ENCODE results near the gene HIVEP3.
A peak's percentile ranks its signal among the peaks of the same experiment; 100 is the strongest.

Gene HIVEP3

DNA sequence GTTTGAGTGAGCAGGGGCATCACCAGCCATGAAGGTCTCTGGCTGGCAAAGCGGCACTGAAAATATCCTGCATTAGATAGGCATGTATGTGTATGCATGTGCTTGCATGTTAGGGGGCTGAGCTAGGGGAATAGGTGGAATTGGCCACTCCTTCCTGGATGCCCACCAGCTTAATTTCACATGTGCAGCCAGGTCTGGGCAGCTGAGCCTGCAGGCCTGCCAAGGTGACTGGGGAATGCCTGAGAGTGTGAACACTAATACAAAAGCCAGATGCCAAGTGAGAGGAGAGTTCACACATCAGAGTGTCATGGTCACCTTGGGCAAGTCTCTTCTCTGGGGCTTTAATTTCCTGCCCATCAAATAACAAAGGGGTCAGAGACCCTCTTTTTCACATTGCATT lies 155.9 kb downstream of the HIVEP3 start:
- TF ChIP-seq CTCF (conservative IDR thresholded peaks at IDR 0.05; ENCODE audit: low read depth, low read length) = no peak
- DNase-seq (ENCODE audit: low read depth) = no peak
- no peak overlapping the region for H3K4me3 ChIP-seq (ENCODE audit: low read length)

DNA sequence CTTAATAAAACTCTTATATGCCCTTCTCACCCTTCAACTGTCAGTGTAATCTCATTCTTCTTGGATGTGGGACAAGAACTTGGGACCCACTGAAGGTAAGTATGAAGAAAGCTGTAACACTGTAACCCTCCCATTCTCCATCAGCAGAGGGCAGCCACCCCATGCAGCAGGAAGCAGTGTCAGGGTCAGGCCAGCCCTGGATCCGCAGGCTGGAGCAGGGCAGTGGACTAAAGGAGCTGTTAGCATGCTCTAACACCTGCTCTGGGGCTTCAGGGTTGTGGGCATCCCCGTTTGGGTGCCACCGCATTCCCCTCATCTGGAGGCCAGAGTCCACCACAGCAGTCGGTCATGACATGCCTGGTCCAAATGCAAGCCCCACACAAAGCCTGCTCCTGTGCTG lies 156.5 kb downstream of the HIVEP3 start:
- H3K4me3 ChIP-seq (ENCODE audit: low read length) = no peak overlapping the region
- DNase-seq (ENCODE audit: low read depth) = no peak
- no peak for TF ChIP-seq CTCF (conservative IDR thresholded peaks at IDR 0.05; ENCODE audit: low read depth, low read length)

DNA sequence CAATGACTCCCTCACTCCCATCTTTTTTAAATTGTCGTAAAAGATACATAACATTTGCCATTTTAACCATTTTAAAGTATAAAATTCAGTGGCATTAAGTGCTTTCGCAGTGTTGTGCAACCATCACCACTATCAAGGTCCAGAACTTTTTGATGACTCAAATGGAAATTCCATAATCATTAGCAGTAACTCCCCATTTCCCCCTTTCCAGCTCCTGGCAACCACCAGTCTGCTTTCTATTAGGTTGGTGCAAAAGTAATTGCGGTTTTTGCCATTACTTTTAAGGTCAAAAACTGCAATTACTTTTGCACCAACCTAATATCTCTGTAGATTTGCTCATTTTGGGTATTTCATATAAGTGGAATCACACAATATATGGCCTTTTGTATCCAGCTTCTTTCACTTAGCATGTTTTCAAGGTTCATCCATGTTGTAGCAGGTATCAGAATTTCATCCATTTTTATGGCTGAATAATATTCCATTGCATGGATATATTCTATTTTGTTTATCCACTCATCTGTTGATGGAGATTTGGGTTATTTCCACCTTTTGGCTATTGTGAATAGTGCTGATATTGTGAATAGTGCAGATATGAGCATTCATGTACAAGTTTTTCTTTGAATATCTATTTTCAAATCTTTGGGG lies 159.7 kb downstream of the HIVEP3 start:
- TF ChIP-seq CTCF (conservative IDR thresholded peaks at IDR 0.05; ENCODE audit: low read depth, low read length) = no peak
- DNase-seq (ENCODE audit: low read depth) = no peak
- H3K4me3 ChIP-seq (ENCODE audit: low read length) = no peak overlapping the region

DNA sequence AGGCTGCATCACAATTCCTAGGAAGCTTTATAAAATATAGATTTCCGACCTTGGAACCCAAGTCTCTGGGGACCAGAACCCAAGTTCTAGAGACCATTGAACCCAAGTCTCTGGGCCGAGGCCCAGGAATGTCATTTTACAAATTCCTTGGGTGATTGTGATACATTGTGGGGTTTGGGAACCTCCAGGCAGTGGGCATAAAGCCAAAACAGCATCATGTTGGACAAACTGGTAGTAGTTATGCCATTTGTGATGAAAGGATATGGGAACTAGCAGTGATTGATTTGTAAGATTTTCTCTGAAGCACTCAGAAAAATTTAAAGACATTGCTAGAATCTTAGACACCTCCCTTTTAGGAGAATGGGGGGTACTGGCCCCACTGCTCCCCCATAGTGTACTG lies 160.2 kb downstream of the HIVEP3 start:
- no peak for TF ChIP-seq CTCF (conservative IDR thresholded peaks at IDR 0.05; ENCODE audit: low read depth, low read length)
- H3K4me3 ChIP-seq (ENCODE audit: low read length) = no peak overlapping the region
- DNase-seq (ENCODE audit: low read depth) = no peak

DNA sequence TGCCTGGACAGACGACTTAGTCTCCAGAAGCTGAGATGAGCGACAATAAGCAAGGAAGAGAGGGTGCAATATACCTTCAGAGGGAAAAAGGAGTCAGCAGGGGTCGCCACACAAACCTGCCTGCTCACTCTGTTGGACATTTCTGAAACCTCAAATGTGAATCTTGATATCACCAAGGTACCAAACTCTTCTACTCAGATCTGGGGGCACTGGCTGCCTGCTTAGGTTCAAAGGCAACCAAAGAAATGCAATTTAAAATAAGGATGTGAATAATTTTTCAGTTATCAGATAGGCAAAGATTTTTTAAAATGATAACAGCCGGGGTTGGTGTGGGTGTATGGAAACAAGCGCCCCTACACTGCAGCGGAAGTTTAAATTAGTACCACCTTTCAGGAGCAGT lies 164.2 kb downstream of the HIVEP3 start:
- DNase-seq (ENCODE audit: low read depth) = no peak
- TF ChIP-seq CTCF (conservative IDR thresholded peaks at IDR 0.05; ENCODE audit: low read depth, low read length) = peak; percentile 30
- no peak overlapping the region for H3K4me3 ChIP-seq (ENCODE audit: low read length)

DNA sequence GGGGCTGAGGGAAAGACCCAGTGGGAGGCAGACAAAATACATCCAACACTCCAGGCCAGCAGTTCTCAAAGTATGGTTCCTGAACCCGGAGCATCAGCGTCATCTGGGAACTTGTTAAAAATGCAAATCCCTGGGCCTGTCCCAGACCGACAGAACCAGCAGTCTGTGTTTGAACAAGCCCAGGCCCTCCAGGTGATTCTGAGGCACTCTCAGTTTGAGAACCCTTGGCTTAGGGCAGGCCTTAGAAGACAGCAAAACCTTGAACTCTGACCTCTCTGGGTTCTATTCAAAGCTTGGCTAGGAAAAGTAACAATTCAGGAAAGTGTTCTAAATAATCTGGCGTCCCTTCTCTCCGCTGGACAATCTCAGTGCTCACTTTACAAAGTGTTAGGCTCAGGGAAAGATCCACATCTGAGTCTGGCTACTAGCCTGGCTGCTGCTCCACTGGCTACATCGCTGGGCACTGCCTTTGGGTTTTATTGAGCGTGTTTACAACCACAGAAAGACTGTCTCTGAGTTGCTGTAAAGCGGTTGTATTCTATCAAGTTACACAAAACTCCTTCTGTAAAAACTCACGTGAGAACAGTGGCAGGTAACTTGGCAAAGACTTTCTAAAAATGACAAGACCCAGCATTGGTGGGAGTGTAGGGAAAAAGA lies 166.1 kb downstream of the HIVEP3 start:
- no peak for TF ChIP-seq CTCF (conservative IDR thresholded peaks at IDR 0.05; ENCODE audit: low read depth, low read length)
- H3K4me3 ChIP-seq (ENCODE audit: low read length) = no peak overlapping the region
- no peak for DNase-seq (ENCODE audit: low read depth)

All from retinal pigment epithelial cell (primary cell).